PC-3 (cell line): ENCODE data around the gene SRGAP1.

Experiments used
- EZH2 ChIP-seq: fragments of 300-600 bp; sonication (generic); IDR thresholded peaks from one replicate; pipeline ENCODE4 v1.6.1; 2017; ENCODE audit warnings: antibody characterized with exemption, mild to moderate bottlenecking, low read length; ENCODE audit not compliant: unreplicated experiment
- TF ChIP-seq, protein P1 (sequence below): fragments of 300-600 bp; sonication (generic); conservative IDR thresholded peaks from 2 replicates; pipeline ENCODE4 v1.5.1; 2017; ENCODE audit warnings: antibody characterized with exemption, low read depth, mild to moderate bottlenecking, low read length

DNA sequence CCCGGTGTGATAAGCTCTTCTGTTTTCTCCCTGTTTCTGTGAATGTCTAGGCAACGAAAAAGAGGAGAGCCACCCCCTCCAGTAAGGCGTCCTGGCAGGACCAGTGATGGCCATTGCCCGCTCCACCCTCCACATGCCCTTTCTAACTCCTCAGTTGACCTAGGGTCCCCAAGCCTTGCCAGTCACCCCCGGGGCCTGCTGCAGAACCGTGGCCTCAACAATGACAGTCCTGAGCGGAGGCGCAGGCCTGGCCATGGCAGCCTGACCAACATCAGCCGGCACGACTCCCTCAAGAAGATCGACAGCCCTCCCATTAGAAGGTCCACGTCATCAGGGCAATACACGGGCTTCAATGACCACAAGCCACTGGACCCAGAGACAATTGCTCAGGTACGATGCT is 283.3 kb downstream of the SRGAP1 start:
- TF ChIP-seq, protein P1, sequence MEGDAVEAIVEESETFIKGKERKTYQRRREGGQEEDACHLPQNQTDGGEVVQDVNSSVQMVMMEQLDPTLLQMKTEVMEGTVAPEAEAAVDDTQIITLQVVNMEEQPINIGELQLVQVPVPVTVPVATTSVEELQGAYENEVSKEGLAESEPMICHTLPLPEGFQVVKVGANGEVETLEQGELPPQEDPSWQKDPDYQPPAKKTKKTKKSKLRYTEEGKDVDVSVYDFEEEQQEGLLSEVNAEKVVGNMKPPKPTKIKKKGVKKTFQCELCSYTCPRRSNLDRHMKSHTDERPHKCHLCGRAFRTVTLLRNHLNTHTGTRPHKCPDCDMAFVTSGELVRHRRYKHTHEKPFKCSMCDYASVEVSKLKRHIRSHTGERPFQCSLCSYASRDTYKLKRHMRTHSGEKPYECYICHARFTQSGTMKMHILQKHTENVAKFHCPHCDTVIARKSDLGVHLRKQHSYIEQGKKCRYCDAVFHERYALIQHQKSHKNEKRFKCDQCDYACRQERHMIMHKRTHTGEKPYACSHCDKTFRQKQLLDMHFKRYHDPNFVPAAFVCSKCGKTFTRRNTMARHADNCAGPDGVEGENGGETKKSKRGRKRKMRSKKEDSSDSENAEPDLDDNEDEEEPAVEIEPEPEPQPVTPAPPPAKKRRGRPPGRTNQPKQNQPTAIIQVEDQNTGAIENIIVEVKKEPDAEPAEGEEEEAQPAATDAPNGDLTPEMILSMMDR: no peak
- TF ChIP-seq EZH2: no peak
